HepG2 (cell line): ENCODE results near the gene ZNF334. TPM values are rescaled to one million over a fixed set of nuclear protein-coding genes. Genes with fewer than 3 reads are reported as not detected.

Experiments used
- AGO1 ChIP-seq: fragments of 200-400 bp; formaldehyde crosslinking; IDR thresholded peaks from 2 replicates; pipeline ENCODE4 v1.6.1; 2017; ENCODE audit warnings: mild to moderate bottlenecking, low read depth, low read length, moderate library complexity; ENCODE audit not compliant: poor library complexity, severe bottlenecking
- AHR ChIP-seq: IDR thresholded peaks from 2 replicates; pipeline ENCODE4 v1.6.1; 2018; ENCODE audit warnings: missing genetic modification reagents, missing compliant biosample characterization
- ETV5 ChIP-seq: IDR thresholded peaks from 2 replicates; pipeline ENCODE4 v1.6.1; 2018; ENCODE audit warnings: missing biosample characterization, missing genetic modification reagents, inconsistent platforms, borderline replicate concordance
- HNRNPK ChIP-seq: fragments of 200-400 bp; formaldehyde crosslinking; IDR thresholded peaks from 2 replicates; pipeline ENCODE4 v1.6.1; 2018; ENCODE audit warnings: low read length, low read depth, moderate library complexity, mild to moderate bottlenecking; ENCODE audit not compliant: poor library complexity, severe bottlenecking
- KAT8 ChIP-seq: IDR thresholded peaks from 2 replicates; pipeline ENCODE4 v1.6.1; 2016; ENCODE audit warnings: missing genetic modification reagents, missing compliant biosample characterization
- MAFF ChIP-seq: IDR thresholded peaks from 2 replicates; pipeline ENCODE4 v1.6.1; 2011; ENCODE audit warnings: low read depth, low read length, improper control_type of control experiment
- MIER2 ChIP-seq: IDR thresholded peaks from 2 replicates; pipeline ENCODE4 v1.6.1; 2016; ENCODE audit warnings: missing biosample characterization, missing genetic modification reagents
- NCOA2 ChIP-seq: sonication (generic); formaldehyde crosslinking; IDR thresholded peaks from 2 replicates; pipeline ENCODE4 v1.8.0; 2022; ENCODE audit warnings: inconsistent platforms
- NFYC ChIP-seq: IDR thresholded peaks from 2 replicates; pipeline ENCODE4 v1.6.1; 2016; ENCODE audit warnings: missing genetic modification reagents, missing compliant biosample characterization
- RAD51 ChIP-seq: fragments of 450-650 bp; IDR thresholded peaks from 2 replicates; pipeline ENCODE4 v1.6.1; 2016; ENCODE audit warnings: borderline replicate concordance
- REXO4 ChIP-seq: sonication (generic); formaldehyde crosslinking; IDR thresholded peaks from 2 replicates; pipeline ENCODE4 v1.8.0; 2022; ENCODE audit warnings: missing genetic modification reagents, mild to moderate bottlenecking, borderline replicate concordance
- SNAI1 ChIP-seq: sonication (generic); formaldehyde crosslinking; IDR thresholded peaks from 2 replicates; pipeline ENCODE4 v1.5.0; 2020; ENCODE audit warnings: mild to moderate bottlenecking, missing genetic modification reagents, borderline replicate concordance
- SOX13 ChIP-seq, 3 experiments: fragments of 450-650 bp in 1 of 3; sonication (generic) in 1 of 3; formaldehyde crosslinking in 1 of 3; IDR thresholded peaks in 2 of 3; conservative IDR thresholded peaks in 1 of 3; 2 replicates each; pipeline versions ENCODE4 v1.5.0 to v1.6.1; 2016 to 2020; ENCODE audit warnings: antibody characterized with exemption in 1 of 3, mild to moderate bottlenecking in 1 of 3, missing compliant biosample characterization in 1 of 3, missing genetic modification reagents in 1 of 3, moderate library complexity in 1 of 3
- SP1 ChIP-seq, 2 experiments: fragments of 450-650 bp in 1 of 2; sonication (generic) in 1 of 2; formaldehyde crosslinking in 1 of 2; IDR thresholded peaks; 2 replicates each; pipeline versions ENCODE4 v1.4.0 to v1.6.1; 2016 to 2020; ENCODE audit warnings: missing genetic modification reagents in 1 of 2
- TGIF2 ChIP-seq: IDR thresholded peaks from 2 replicates; pipeline ENCODE4 v1.6.1; 2016; ENCODE audit warnings: control low read depth, missing compliant biosample characterization
- ZFP1 ChIP-seq: IDR thresholded peaks from 2 replicates; pipeline ENCODE4 v1.6.1; 2016
- ZNF260 ChIP-seq: sonication (generic); formaldehyde crosslinking; IDR thresholded peaks from 2 replicates; pipeline ENCODE4 v1.4.0; 2020; ENCODE audit warnings: missing genetic modification reagents, low read depth, mild to moderate bottlenecking, borderline replicate concordance
- ZNF34 ChIP-seq: sonication (generic); formaldehyde crosslinking; IDR thresholded peaks from 2 replicates; pipeline ENCODE4 v1.4.0; 2020; ENCODE audit warnings: mild to moderate bottlenecking, missing genetic modification reagents, borderline replicate concordance
- ZNF792 ChIP-seq: IDR thresholded peaks from 2 replicates; pipeline ENCODE4 v1.6.1; 2016
- ZNF850 ChIP-seq: sonication (generic); formaldehyde crosslinking; conservative IDR thresholded peaks from 2 replicates; pipeline ENCODE4 v1.9.0; 2021; ENCODE audit warnings: mild to moderate bottlenecking, missing genetic modification reagents
- polyA plus RNA-seq, 8 experiments: library from polyadenylated mRNA; depleted of rRNA in 3 of 8; stranded (reverse) in 7 of 8; unstranded in 1 of 8; fragments of >200 nt; fragmentation: Illumina TruSeq in 4 of 8; extraction: Trizol in 4 of 8; gene quantifications; 2 replicates each; pipeline versions ENCODE4 v1.2.1 to v1.2.3, GENCODE V29; 2011 to 2016; ENCODE audit warnings: low read depth in 4 of 8, missing spikeins in 1 of 8, mixed read lengths in 1 of 8; ENCODE audit not compliant: insufficient read depth in 1 of 8
- total RNA-seq, 5 experiments: library from RNA; depleted of rRNA; stranded (reverse); fragments of >200 nt; fragmentation: Illumina TruSeq; extraction: Trizol; gene quantifications; 2 replicates each; pipeline ENCODE4 v1.2.3, GENCODE V29; 2016; ENCODE audit warnings: low read depth in 1 of 5
- TF ChIP-seq, protein P1 (sequence below): sonication (generic); formaldehyde crosslinking; IDR thresholded peaks from 2 replicates; pipeline ENCODE4 v1.4.0; 2020; ENCODE audit warnings: missing genetic modification reagents, borderline replicate concordance
- TF ChIP-seq, protein P2 (sequence below): IDR thresholded peaks from 2 replicates; pipeline ENCODE4 v1.6.1; 2016; ENCODE audit warnings: mild to moderate bottlenecking, missing biosample characterization, missing genetic modification reagents
- TF ChIP-seq, protein P3 (sequence below): sonication (generic); formaldehyde crosslinking; IDR thresholded peaks from 2 replicates; pipeline ENCODE4 v1.8.0; 2022; ENCODE audit warnings: low read depth, missing genetic modification reagents

The ZNF334 gene
- total and polyA plus RNA-seq, 2 of the 13 experiments (the other 11 are each of a cell fraction or from before 2014, with no cell fraction given) = 4.8 to 7.8 TPM

DNA sequence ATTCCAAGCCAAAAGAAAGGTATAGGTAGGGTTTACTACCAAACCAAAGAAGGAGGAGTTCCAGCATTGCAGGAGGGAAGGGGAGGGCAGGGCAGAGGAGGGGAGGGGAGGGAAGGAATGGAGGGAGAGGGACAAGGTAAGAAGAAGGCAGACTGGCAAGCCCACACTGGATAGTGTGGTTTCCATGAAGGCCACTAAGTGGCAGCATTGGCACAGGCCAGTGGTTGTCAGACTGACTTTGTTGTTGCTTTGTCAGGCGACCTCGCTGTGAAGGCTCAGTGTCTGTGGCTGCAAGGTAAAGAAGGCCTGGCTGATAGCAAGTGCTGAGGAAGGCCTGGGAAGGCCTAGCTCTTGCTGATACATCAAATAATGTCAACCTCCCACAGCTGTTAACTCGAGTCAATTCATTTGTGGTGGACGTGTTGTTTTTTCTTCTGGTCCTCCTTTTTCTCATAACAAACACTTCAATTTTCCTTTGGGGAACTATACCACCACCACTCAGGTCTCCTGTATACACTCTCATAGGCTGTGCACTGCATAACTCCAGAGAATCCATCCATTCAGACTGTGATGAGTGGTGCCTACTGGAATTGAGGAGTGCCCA lies 7.7 kb upstream of the ZNF334 start (continued):
- TF ChIP-seq SP1 (IDR thresholded peaks at IDR 0.05) (no peak), SP1 (CRISPR knock-in tag; IDR thresholded peaks at IDR 0.05) (no peak), KAT8 (CRISPR knock-in tag) (0 out of 2 replicates have a peak, but pooled peaks have one; percentile 36), SNAI1 (CRISPR knock-in tag) (no peak), RAD51 (no peak), ZNF34 (CRISPR knock-in tag) (no peak), NCOA2 (CRISPR knock-in tag) (no peak), HNRNPK (peak; percentile 81), AHR (CRISPR knock-in tag) (0 out of 2 replicates have a peak, but pooled peaks have one; percentile 56), TGIF2 (CRISPR knock-in tag) (peak; percentile 93), AGO1 (no peak), NFYC (CRISPR knock-in tag) (no peak), ZNF850 (CRISPR knock-in tag) (no peak), ZFP1 (CRISPR knock-in tag) (no peak), ZNF260 (CRISPR knock-in tag) (no peak), MAFF (0 out of 2 replicates have a peak, but pooled peaks have one; percentile 21), MIER2 (CRISPR knock-in tag) (peak; percentile 83), ETV5 (0 out of 2 replicates have a peak, but pooled peaks have one; percentile 31), SOX13 (IDR thresholded peaks at IDR 0.05) (no peak), SOX13 (CRISPR knock-in tag; conservative IDR thresholded peaks at IDR 0.05 in 1 of 2, IDR thresholded peaks at IDR 0.05 in 1 of 2) (peak in 1 of 2 experiments; percentile 53; a peak in 1 of 4 replicates), ZNF792 (CRISPR knock-in tag) (0 out of 2 replicates have a peak, but pooled peaks have one; percentile 52), REXO4 (CRISPR knock-in tag) (no peak)
- TF ChIP-seq, protein P1, sequence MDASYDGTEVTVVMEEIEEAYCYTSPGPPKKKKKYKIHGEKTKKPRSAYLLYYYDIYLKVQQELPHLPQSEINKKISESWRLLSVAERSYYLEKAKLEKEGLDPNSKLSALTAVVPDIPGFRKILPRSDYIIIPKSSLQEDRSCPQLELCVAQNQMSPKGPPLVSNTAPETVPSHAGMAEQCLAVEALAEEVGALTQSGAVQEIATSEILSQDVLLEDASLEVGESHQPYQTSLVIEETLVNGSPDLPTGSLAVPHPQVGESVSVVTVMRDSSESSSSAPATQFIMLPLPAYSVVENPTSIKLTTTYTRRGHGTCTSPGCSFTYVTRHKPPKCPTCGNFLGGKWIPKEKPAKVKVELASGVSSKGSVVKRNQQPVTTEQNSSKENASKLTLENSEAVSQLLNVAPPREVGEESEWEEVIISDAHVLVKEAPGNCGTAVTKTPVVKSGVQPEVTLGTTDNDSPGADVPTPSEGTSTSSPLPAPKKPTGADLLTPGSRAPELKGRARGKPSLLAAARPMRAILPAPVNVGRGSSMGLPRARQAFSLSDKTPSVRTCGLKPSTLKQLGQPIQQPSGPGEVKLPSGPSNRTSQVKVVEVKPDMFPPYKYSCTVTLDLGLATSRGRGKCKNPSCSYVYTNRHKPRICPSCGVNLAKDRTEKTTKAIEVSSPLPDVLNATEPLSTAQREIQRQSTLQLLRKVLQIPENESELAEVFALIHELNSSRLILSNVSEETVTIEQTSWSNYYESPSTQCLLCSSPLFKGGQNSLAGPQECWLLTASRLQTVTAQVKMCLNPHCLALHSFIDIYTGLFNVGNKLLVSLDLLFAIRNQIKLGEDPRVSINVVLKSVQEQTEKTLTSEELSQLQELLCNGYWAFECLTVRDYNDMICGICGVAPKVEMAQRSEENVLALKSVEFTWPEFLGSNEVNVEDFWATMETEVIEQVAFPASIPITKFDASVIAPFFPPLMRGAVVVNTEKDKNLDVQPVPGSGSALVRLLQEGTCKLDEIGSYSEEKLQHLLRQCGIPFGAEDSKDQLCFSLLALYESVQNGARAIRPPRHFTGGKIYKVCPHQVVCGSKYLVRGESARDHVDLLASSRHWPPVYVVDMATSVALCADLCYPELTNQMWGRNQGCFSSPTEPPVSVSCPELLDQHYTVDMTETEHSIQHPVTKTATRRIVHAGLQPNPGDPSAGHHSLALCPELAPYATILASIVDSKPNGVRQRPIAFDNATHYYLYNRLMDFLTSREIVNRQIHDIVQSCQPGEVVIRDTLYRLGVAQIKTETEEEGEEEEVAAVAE (CRISPR knock-in tag) = 0 out of 2 replicates have a peak, but pooled peaks have one; percentile 33
- TF ChIP-seq, protein P2, sequence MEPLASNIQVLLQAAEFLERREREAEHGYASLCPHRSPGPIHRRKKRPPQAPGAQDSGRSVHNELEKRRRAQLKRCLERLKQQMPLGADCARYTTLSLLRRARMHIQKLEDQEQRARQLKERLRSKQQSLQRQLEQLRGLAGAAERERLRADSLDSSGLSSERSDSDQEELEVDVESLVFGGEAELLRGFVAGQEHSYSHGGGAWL (CRISPR knock-in tag) = 0 out of 2 replicates have a peak, but pooled peaks have one; percentile 27
- TF ChIP-seq, protein P3, sequence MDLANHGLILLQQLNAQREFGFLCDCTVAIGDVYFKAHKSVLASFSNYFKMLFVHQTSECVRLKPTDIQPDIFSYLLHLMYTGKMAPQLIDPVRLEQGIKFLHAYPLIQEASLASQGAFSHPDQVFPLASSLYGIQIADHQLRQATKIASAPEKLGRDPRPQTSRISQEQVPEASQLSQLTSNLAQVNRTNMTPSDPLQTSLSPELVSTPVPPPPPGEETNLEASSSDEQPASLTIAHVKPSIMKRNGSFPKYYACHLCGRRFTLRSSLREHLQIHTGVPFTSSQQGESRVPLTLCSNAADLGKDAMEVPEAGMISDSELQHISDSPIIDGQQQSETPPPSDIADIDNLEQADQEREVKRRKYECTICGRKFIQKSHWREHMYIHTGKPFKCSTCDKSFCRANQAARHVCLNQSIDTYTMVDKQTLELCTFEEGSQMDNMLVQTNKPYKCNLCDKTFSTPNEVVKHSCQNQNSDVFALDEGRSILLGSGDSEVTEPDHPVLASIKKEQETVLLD (CRISPR knock-in tag) = no peak
